ENCODE measurements around the gene LRP1.

LRP1 gene

GRCh38 chr12:57127726-57128518 lies at the start of gene LRP1:
Gene LRP1 (plus strand): TSS chr12:57128483. CDS start chr12:57128965, 482 bp downstream.
- peak; percentile 72 for DNase-seq

- DNase-seq: peak; percentile 100
Observed at GRCh38 chr12:57078519-57079404, 49.5 kb upstream of the LRP1 start, which contains the start of gene NEMP1. Gene NEMP1 (minus strand): TSS chr12:57078791. CDS start chr12:57078745, 46 bp downstream.

GRCh38 chr12:57079821-57080220 lies 48.5 kb upstream of the LRP1 start:
- DNase-seq: no peak

GRCh38 chr12:57080855-57081254 lies 47.4 kb upstream of the LRP1 start:
- DNase-seq: peak; percentile 65

GRCh38 chr12:57085999-57086492 lies 42.2 kb upstream of the LRP1 start:
- DNase-seq: no peak

- peak; percentile 75 for DNase-seq
Observed at GRCh38 chr12:57086493-57087009, 41.7 kb upstream of the LRP1 start.

- DNase-seq: peak; percentile 91
Observed at GRCh38 chr12:57087010-57087690, 41.1 kb upstream of the LRP1 start.

GRCh38 chr12:57087691-57088353 lies 40.5 kb upstream of the LRP1 start:
- DNase-seq: peak; percentile 95

GRCh38 chr12:57088354-57089270 lies 39.7 kb upstream of the LRP1 start, which contains the start of gene NAB2:
Gene NAB2 (plus strand): TSS chr12:57089114. CDS start chr12:57089272, 158 bp downstream.
- DNase-seq: peak; percentile 98

- peak; percentile 88 for DNase-seq
Observed at GRCh38 chr12:57089271-57090245, 38.7 kb upstream of the LRP1 start.

GRCh38 chr12:57090490-57090889 lies 37.8 kb upstream of the LRP1 start:
- no peak for DNase-seq

GRCh38 chr12:57090924-57091637 lies 37.2 kb upstream of the LRP1 start:
- no peak for DNase-seq

GRCh38 chr12:57091638-57092528 lies 36.4 kb upstream of the LRP1 start:
- DNase-seq: no peak

- DNase-seq: no peak
Observed at GRCh38 chr12:57092529-57092862, 35.8 kb upstream of the LRP1 start.

GRCh38 chr12:57092876-57093414 lies 35.3 kb upstream of the LRP1 start:
- DNase-seq: no peak

- DNase-seq: no peak
Observed at GRCh38 chr12:57093415-57094207, 34.7 kb upstream of the LRP1 start.

Measured in NCI-H226 (cell line).